ENCODE measurements around the gene ITIH3.

The ITIH3 gene

GRCh38 chr3:52789746-52790040 lies 4.9 kb upstream of the ITIH3 start:
- Histone ChIP-seq H3K4me1 (ENCODE audit: insufficient read depth, low read length) (no peaks in the 10 kb centered on the region), H3K9me3 (ENCODE audit: insufficient read depth, low read depth, low read length) (no peaks in the 10 kb centered on the region), H3K36me3 (ENCODE audit: insufficient read depth, low read length) (no peaks in the 10 kb centered on the region), H3K27ac (ENCODE audit: low read depth, low read length) (no peak overlapping the region), H3K4me3 (ENCODE audit: low read length) (no peak overlapping the region), H3K9ac (ENCODE audit: low read depth, low read length) (no peak overlapping the region), H3K27me3 (ENCODE audit: insufficient read depth, low read length) (no peaks in the 10 kb centered on the region)
- WGBS, result 90% methylated on average over 6 of the region's 6 CpGs

- Histone ChIP-seq H3K4me1 (ENCODE audit: insufficient read depth, low read length) (no peaks in the 10 kb centered on the region), H3K27ac (ENCODE audit: low read depth, low read length) (no peak overlapping the region), H3K9ac (ENCODE audit: low read depth, low read length) (no peak overlapping the region), H3K9me3 (ENCODE audit: insufficient read depth, low read depth, low read length) (no peaks in the 10 kb centered on the region), H3K27me3 (ENCODE audit: insufficient read depth, low read length) (no peaks in the 10 kb centered on the region), H3K36me3 (ENCODE audit: insufficient read depth, low read length) (no peaks in the 10 kb centered on the region), H3K4me3 (ENCODE audit: low read length) (no peak overlapping the region)
- 91% methylated on average over 7 of the region's 7 CpGs for WGBS
Observed at GRCh38 chr3:52790337-52790736, 4.3 kb upstream of the ITIH3 start.

- WGBS, result 90% methylated on average over 13 of the region's 13 CpGs
- no peak overlapping the region for H3K9ac ChIP-seq (ENCODE audit: low read depth, low read length)
- H3K36me3 ChIP-seq (ENCODE audit: insufficient read depth, low read length), result no peaks in the 10 kb centered on the region
- H3K4me3 ChIP-seq (ENCODE audit: low read length), result no peak overlapping the region
- no peaks in the 10 kb centered on the region for H3K27me3 ChIP-seq (ENCODE audit: insufficient read depth, low read length)
- H3K27ac ChIP-seq (ENCODE audit: low read depth, low read length), result no peak overlapping the region
- no peaks in the 10 kb centered on the region for H3K4me1 ChIP-seq (ENCODE audit: insufficient read depth, low read length)
- no peaks in the 10 kb centered on the region for H3K9me3 ChIP-seq (ENCODE audit: insufficient read depth, low read depth, low read length)
Observed at GRCh38 chr3:52790741-52791140, 3.9 kb upstream of the ITIH3 start.

GRCh38 chr3:52791366-52791765 lies 3.2 kb upstream of the ITIH3 start:
- no peaks in the 10 kb centered on the region for H3K36me3 ChIP-seq (ENCODE audit: insufficient read depth, low read length)
- H3K9me3 ChIP-seq (ENCODE audit: insufficient read depth, low read depth, low read length), result no peaks in the 10 kb centered on the region
- H3K27me3 ChIP-seq (ENCODE audit: insufficient read depth, low read length), result no peaks in the 10 kb centered on the region
- no peak overlapping the region for H3K4me3 ChIP-seq (ENCODE audit: low read length)
- H3K27ac ChIP-seq (ENCODE audit: low read depth, low read length), result no peak overlapping the region
- no peaks in the 10 kb centered on the region for H3K4me1 ChIP-seq (ENCODE audit: insufficient read depth, low read length)
- H3K9ac ChIP-seq (ENCODE audit: low read depth, low read length), result no peak overlapping the region
- 89% methylated on average over 12 of the region's 12 CpGs for WGBS

- H3K27ac ChIP-seq (ENCODE audit: low read depth, low read length), result no peak overlapping the region
- no peaks in the 10 kb centered on the region for H3K9me3 ChIP-seq (ENCODE audit: insufficient read depth, low read depth, low read length)
- H3K36me3 ChIP-seq (ENCODE audit: insufficient read depth, low read length), result no peaks in the 10 kb centered on the region
- WGBS, result 88% methylated on average over 4 of the region's 4 CpGs
- no peak overlapping the region for H3K9ac ChIP-seq (ENCODE audit: low read depth, low read length)
- no peaks in the 10 kb centered on the region for H3K4me1 ChIP-seq (ENCODE audit: insufficient read depth, low read length)
- no peaks in the 10 kb centered on the region for H3K27me3 ChIP-seq (ENCODE audit: insufficient read depth, low read length)
- H3K4me3 ChIP-seq (ENCODE audit: low read length), result no peak overlapping the region
Observed at GRCh38 chr3:52791928-52792327, 2.7 kb upstream of the ITIH3 start.

- Histone ChIP-seq H3K27me3 (ENCODE audit: insufficient read depth, low read length) (no peaks in the 10 kb centered on the region), H3K4me1 (ENCODE audit: insufficient read depth, low read length) (no peaks in the 10 kb centered on the region), H3K36me3 (ENCODE audit: insufficient read depth, low read length) (no peaks in the 10 kb centered on the region), H3K4me3 (ENCODE audit: low read length) (no peak overlapping the region), H3K9me3 (ENCODE audit: insufficient read depth, low read depth, low read length) (no peaks in the 10 kb centered on the region), H3K9ac (ENCODE audit: low read depth, low read length) (no peak overlapping the region), H3K27ac (ENCODE audit: low read depth, low read length) (no peak overlapping the region)
- 81% methylated on average over 7 of the region's 7 CpGs for WGBS
Observed at GRCh38 chr3:52792413-52792812, 2.2 kb upstream of the ITIH3 start.

- Histone ChIP-seq H3K27ac (ENCODE audit: low read depth, low read length) (no peak overlapping the region), H3K9me3 (ENCODE audit: insufficient read depth, low read depth, low read length) (no peaks in the 10 kb centered on the region), H3K9ac (ENCODE audit: low read depth, low read length) (no peak overlapping the region), H3K27me3 (ENCODE audit: insufficient read depth, low read length) (no peaks in the 10 kb centered on the region), H3K4me3 (ENCODE audit: low read length) (no peak overlapping the region), H3K36me3 (ENCODE audit: insufficient read depth, low read length) (no peaks in the 10 kb centered on the region), H3K4me1 (ENCODE audit: insufficient read depth, low read length) (no peaks in the 10 kb centered on the region)
- WGBS, result 90% methylated on average over 18 of the region's 18 CpGs
Observed at GRCh38 chr3:52792961-52793695, 1.5 kb upstream of the ITIH3 start.

- Histone ChIP-seq H3K27me3 (ENCODE audit: insufficient read depth, low read length) (no peaks in the 10 kb centered on the region), H3K4me3 (ENCODE audit: low read length) (no peak overlapping the region), H3K27ac (ENCODE audit: low read depth, low read length) (no peak overlapping the region), H3K4me1 (ENCODE audit: insufficient read depth, low read length) (no peaks in the 10 kb centered on the region), H3K36me3 (ENCODE audit: insufficient read depth, low read length) (no peaks in the 10 kb centered on the region), H3K9me3 (ENCODE audit: insufficient read depth, low read depth, low read length) (no peaks in the 10 kb centered on the region), H3K9ac (ENCODE audit: low read depth, low read length) (no peak overlapping the region)
- 82% methylated on average over 9 of the region's 9 CpGs for WGBS
Observed at GRCh38 chr3:52793702-52794611, 639 bp upstream of the ITIH3 start.

- H3K27ac ChIP-seq (ENCODE audit: low read depth, low read length), result no peak overlapping the region
- H3K4me1 ChIP-seq (ENCODE audit: insufficient read depth, low read length), result no peaks in the 10 kb centered on the region
- H3K36me3 ChIP-seq (ENCODE audit: insufficient read depth, low read length), result no peaks in the 10 kb centered on the region
- no peak overlapping the region for H3K4me3 ChIP-seq (ENCODE audit: low read length)
- H3K27me3 ChIP-seq (ENCODE audit: insufficient read depth, low read length), result no peaks in the 10 kb centered on the region
- no peak overlapping the region for H3K9ac ChIP-seq (ENCODE audit: low read depth, low read length)
- no peaks in the 10 kb centered on the region for H3K9me3 ChIP-seq (ENCODE audit: insufficient read depth, low read depth, low read length)
- WGBS, result 87% methylated on average over 9 of the region's 9 CpGs
Observed at GRCh38 chr3:52795298-52795900, 803 bp downstream of the ITIH3 start.

GRCh38 chr3:52796411-52796810 lies 1.8 kb downstream of the ITIH3 start:
- H3K9ac ChIP-seq (ENCODE audit: low read depth, low read length), result no peak overlapping the region
- H3K36me3 ChIP-seq (ENCODE audit: insufficient read depth, low read length), result no peaks in the 10 kb centered on the region
- 95% methylated on average over 9 of the region's 9 CpGs for WGBS
- no peaks in the 10 kb centered on the region for H3K27me3 ChIP-seq (ENCODE audit: insufficient read depth, low read length)
- no peak overlapping the region for H3K4me3 ChIP-seq (ENCODE audit: low read length)
- H3K9me3 ChIP-seq (ENCODE audit: insufficient read depth, low read depth, low read length), result no peaks in the 10 kb centered on the region
- no peak overlapping the region for H3K27ac ChIP-seq (ENCODE audit: low read depth, low read length)
- H3K4me1 ChIP-seq (ENCODE audit: insufficient read depth, low read length), result no peaks in the 10 kb centered on the region

- H3K27me3 ChIP-seq (ENCODE audit: insufficient read depth, low read length), result no peaks in the 10 kb centered on the region
- no peaks in the 10 kb centered on the region for H3K9me3 ChIP-seq (ENCODE audit: insufficient read depth, low read depth, low read length)
- no peaks in the 10 kb centered on the region for H3K36me3 ChIP-seq (ENCODE audit: insufficient read depth, low read length)
- no peak overlapping the region for H3K9ac ChIP-seq (ENCODE audit: low read depth, low read length)
- WGBS, result 93% methylated on average over 10 of the region's 10 CpGs
- H3K4me3 ChIP-seq (ENCODE audit: low read length), result no peak overlapping the region
- no peaks in the 10 kb centered on the region for H3K4me1 ChIP-seq (ENCODE audit: insufficient read depth, low read length)
- H3K27ac ChIP-seq (ENCODE audit: low read depth, low read length), result no peak overlapping the region
Observed at GRCh38 chr3:52798376-52798977, 3.9 kb downstream of the ITIH3 start.
